Measurements from ENCODE around the gene TCF21. TPM values are rescaled to one million over a fixed set of nuclear protein-coding genes. Genes with fewer than 3 reads are reported as not detected.

Gene TCF21
- total RNA-seq, 1 experiment from 2014 or later: not detected

DNA sequence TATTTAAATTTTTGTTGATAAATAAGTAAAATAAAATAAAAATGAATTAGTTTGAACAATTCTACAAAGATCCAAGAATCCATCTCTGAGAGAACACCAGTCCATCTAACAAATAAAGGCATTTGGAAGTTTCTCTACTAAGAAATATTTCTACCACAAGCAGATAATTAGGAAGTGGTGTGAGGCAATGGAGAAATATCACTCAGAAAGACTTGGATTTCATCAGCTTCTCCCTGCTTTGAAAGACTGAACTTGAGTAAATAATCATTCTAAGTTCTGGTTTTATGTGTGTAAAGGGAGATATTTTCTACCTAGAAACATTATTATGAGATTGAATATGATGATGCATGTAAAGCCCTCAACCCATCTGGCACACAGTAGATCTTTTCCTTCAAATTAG, 17.8 kb upstream of the TCF21 start:
- H3K36me3 Mint-ChIP-seq (ENCODE audit: insufficient read depth, unreplicated experiment): no peaks in the 10 kb centered on the region
- no TSS peak for BruUV-seq (replicated peaks)
- no peak for TF ChIP-seq CTCF (IDR thresholded peaks at IDR 0.05; ENCODE audit: unreplicated experiment)
- no peak overlapping the region for H3K4me3 Mint-ChIP-seq (ENCODE audit: low read depth, unreplicated experiment)
- DNase-seq: no peak
- intact Hi-C loops (cut with micrococcal nuclease; ENCODE audit: unreplicated experiment): no loop called here
- no peak overlapping the region for H3K27ac Mint-ChIP-seq (ENCODE audit: unreplicated experiment)
- CTCF ChIA-PET: no interaction called here
- no peaks in the 10 kb centered on the region for H3K9me3 Mint-ChIP-seq (ENCODE audit: low read depth, unreplicated experiment)
- peaks cover 15% of the 10 kb centered on the region for H3K27me3 Mint-ChIP-seq (ENCODE audit: unreplicated experiment)
- peaks cover 8% of the 10 kb centered on the region for H3K4me1 Mint-ChIP-seq (ENCODE audit: low read depth, unreplicated experiment)

DNA sequence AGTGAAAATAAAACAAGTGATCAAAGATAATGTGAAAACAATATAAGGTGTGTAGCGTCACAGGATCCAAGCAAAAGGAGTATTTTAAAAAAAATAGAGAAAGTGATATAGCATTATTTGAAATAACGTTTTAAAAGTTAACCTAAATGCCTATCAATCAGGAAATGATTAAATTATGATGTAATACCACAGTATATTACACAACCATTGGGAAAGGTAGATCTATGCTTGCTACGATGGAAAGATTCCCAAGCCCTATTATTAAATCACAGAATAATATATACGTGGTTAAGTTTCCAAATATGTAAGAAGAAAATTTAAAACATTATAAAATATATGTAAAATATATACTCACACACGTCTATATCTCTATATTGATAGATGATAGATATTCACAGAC, 15.4 kb upstream of the TCF21 start:
- CTCF ChIA-PET: no interaction called here
- DNase-seq: no peak
- Mint-ChIP-seq H3K27me3 (ENCODE audit: unreplicated experiment) (peaks cover 8% of the 10 kb centered on the region), H3K27ac (ENCODE audit: unreplicated experiment) (peak overlapping the region; percentile 38), H3K36me3 (ENCODE audit: insufficient read depth, unreplicated experiment) (no peaks in the 10 kb centered on the region), H3K4me1 (ENCODE audit: low read depth, unreplicated experiment) (peaks cover 8% of the 10 kb centered on the region), H3K4me3 (ENCODE audit: low read depth, unreplicated experiment) (no peak overlapping the region), H3K9me3 (ENCODE audit: low read depth, unreplicated experiment) (no peaks in the 10 kb centered on the region)
- intact Hi-C loops (cut with micrococcal nuclease; ENCODE audit: unreplicated experiment): no loop called here
- TF ChIP-seq CTCF (IDR thresholded peaks at IDR 0.05; ENCODE audit: unreplicated experiment): no peak
- no TSS peak for BruUV-seq (replicated peaks)

DNA sequence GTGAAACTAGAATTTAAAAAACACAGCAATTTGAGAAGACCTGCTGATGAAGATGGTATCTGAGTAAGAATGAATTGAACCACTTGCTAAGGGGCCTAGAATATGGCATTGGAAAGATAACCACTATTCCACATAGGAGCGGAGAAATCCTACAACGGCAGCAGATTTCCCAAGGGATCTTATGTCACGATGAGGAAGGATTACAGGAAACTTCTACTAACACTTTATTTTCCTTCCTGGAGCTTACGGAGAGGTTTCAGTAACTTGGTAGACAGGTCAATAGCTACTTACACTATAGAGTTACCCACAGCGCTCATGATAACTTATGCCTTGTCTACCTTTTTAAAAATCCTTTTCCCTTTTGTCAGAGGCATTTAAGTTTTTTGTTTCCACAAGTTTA, 11.8 kb upstream of the TCF21 start:
- CTCF ChIA-PET: no interaction called here
- no peaks in the 10 kb centered on the region for H3K36me3 Mint-ChIP-seq (ENCODE audit: insufficient read depth, unreplicated experiment)
- peaks cover 8% of the 10 kb centered on the region for H3K4me1 Mint-ChIP-seq (ENCODE audit: low read depth, unreplicated experiment)
- TF ChIP-seq CTCF (IDR thresholded peaks at IDR 0.05; ENCODE audit: unreplicated experiment): no peak
- no TSS peak for BruUV-seq (replicated peaks)
- peaks cover 16% of the 10 kb centered on the region for H3K27me3 Mint-ChIP-seq (ENCODE audit: unreplicated experiment)
- intact Hi-C loops (cut with micrococcal nuclease; ENCODE audit: unreplicated experiment): no loop called here
- no peak overlapping the region for H3K27ac Mint-ChIP-seq (ENCODE audit: unreplicated experiment)
- no peak overlapping the region for H3K4me3 Mint-ChIP-seq (ENCODE audit: low read depth, unreplicated experiment)
- no peaks in the 10 kb centered on the region for H3K9me3 Mint-ChIP-seq (ENCODE audit: low read depth, unreplicated experiment)
- DNase-seq: no peak

- Mint-ChIP-seq H3K36me3 (ENCODE audit: insufficient read depth, unreplicated experiment) (no peaks in the 10 kb centered on the region), H3K4me3 (ENCODE audit: low read depth, unreplicated experiment) (no peak overlapping the region), H3K27me3 (ENCODE audit: unreplicated experiment) (peaks cover 28% of the 10 kb centered on the region), H3K27ac (ENCODE audit: unreplicated experiment) (no peak overlapping the region), H3K9me3 (ENCODE audit: low read depth, unreplicated experiment) (no peaks in the 10 kb centered on the region), H3K4me1 (ENCODE audit: low read depth, unreplicated experiment) (no peaks in the 10 kb centered on the region)
- TF ChIP-seq CTCF (IDR thresholded peaks at IDR 0.05; ENCODE audit: unreplicated experiment): no peak
- DNase-seq: no peak
- no TSS peak for BruUV-seq (replicated peaks)
- CTCF ChIA-PET: interaction anchor here (0.6 kb wide), 1 partner anchor 427 kb away, joined by 9 read pairs; no protein-coding TSS in a partner anchor
- intact Hi-C loops (cut with micrococcal nuclease; ENCODE audit: unreplicated experiment): no loop called here
Measured at GRCh38 chr6:133880006-133880405, 8.9 kb upstream of the TCF21 start.

All from Calu3 (cell line).